HEK293 (cell line): ENCODE data around the gene ARPC5.

Experiments used
- CTCF ChIP-seq: fragments of 450-650 bp; formaldehyde crosslinking; IDR thresholded peaks from 2 replicates; pipeline ENCODE4 v1.5.1; 2016; ENCODE audit warnings: missing biosample characterization, missing genetic modification characterization
- GLIS1 ChIP-seq: fragments of 450-650 bp; formaldehyde crosslinking; IDR thresholded peaks from 2 replicates; pipeline ENCODE4 v1.5.1; 2016; ENCODE audit warnings: missing biosample characterization, missing genetic modification characterization
- KLF1 ChIP-seq: fragments of 450-650 bp; formaldehyde crosslinking; IDR thresholded peaks from 2 replicates; pipeline ENCODE4 v1.5.1; 2016; ENCODE audit warnings: missing biosample characterization, missing genetic modification characterization
- ZNF266 ChIP-seq: fragments of 450-650 bp; formaldehyde crosslinking; IDR thresholded peaks from 2 replicates; pipeline ENCODE4 v1.5.1; 2016; ENCODE audit warnings: missing biosample characterization, missing genetic modification characterization, low read depth
- ZNF610 ChIP-seq: fragments of 450-650 bp; formaldehyde crosslinking; IDR thresholded peaks from 2 replicates; pipeline ENCODE4 v1.5.1; 2016; ENCODE audit warnings: missing biosample characterization, missing genetic modification characterization, borderline replicate concordance
- ZNF776 ChIP-seq: fragments of 450-650 bp; formaldehyde crosslinking; IDR thresholded peaks from 2 replicates; pipeline ENCODE4 v1.5.0; 2017; ENCODE audit warnings: missing biosample characterization, missing genetic modification characterization, borderline replicate concordance
- ZSCAN23 ChIP-seq: fragments of 450-650 bp; formaldehyde crosslinking; IDR thresholded peaks from 2 replicates; pipeline ENCODE4 v1.5.1; 2016; ENCODE audit warnings: missing biosample characterization, missing genetic modification characterization

DNA sequence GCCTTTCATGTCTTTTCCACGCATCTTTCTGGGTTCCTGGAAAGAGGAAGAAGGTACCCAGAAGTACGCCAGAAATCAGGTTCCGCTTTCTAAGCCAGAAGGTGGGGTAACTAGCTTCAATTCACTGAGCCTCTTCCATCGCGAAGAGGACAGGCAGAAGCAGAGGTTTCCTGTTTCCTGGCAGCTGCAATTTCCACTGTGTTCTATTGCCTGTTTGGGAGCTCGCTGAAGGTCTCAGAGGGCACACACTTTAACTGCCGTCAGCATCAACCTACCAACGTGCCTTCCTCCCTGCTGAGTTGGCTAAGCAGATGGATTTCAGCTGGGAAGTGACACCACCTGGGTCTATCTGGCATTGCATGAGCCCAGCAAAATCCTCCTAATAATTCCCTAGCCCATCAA, 55.3 kb downstream of the ARPC5 start:
- TF ChIP-seq ZSCAN23 (tag by site-specific recombination), result no peak
- no peak for TF ChIP-seq KLF1 (tag by site-specific recombination)
- TF ChIP-seq ZNF610, result no peak
- TF ChIP-seq GLIS1, result no peak
- no peak for TF ChIP-seq ZNF776 (tag by site-specific recombination)
- TF ChIP-seq CTCF, result peak; percentile 52
- TF ChIP-seq ZNF266 (tag by site-specific recombination), result no peak
